OCI-M2 (cell line): ENCODE measurements around the gene CD72.
A peak's percentile ranks its signal among the peaks of the same experiment; 100 is the strongest.
"Not testable (repeated sequence)": the region's sequence is repeated elsewhere in the genome, so short reads cannot be mapped to it uniquely, and the experiment has no call there.

Source experiments
- DNase-seq: peaks from one replicate; lab custom pipeline; 2025; ENCODE audit not compliant: unreplicated experiment; lab: John Stamatoyannopoulos, UW

Gene CD72

DNA sequence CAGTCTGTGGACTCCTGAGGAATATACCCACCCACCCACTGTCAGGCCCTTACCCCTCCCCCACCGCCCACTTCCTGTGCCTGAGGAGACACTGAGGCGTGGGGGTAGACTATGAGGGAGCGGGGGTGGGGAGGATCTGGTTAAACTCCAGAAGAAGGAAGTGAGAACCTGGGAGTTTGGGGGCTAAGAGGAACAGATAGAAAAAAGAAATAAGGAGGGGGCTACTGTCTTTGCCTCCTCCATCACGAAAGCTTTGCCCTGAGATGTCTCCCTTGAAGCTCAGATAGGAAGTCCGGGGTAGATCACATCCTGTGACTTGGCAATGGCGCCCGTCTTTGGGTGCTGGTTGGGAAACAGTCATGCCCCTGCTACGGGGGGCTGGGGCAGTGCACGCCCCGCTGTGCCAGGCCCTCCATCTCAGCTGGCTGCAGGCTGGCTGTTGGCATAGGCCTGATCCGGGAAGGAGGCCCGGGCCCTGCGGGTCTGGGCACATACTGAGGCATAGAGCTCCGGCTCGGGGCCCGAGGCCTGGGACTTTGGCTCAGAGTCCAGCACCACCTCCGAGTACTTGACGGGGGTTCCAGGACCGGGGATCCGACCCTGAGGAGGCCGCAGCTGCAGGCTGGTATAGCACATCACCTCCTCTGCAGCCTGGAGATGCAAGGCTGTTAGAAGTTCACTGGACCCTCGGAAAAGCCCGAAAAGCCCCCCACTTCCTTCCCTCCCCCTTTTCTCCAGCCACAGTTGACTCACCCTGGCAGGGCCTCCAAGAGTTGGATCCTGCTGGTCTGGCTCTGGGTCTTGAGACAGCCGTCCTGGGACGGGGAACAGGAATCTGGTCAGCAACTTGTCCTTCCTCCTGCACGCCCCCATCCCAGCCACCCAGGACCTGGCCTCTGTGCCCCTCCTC lies 31.5 kb upstream of the CD72 start:
- no peak for DNase-seq

DNA sequence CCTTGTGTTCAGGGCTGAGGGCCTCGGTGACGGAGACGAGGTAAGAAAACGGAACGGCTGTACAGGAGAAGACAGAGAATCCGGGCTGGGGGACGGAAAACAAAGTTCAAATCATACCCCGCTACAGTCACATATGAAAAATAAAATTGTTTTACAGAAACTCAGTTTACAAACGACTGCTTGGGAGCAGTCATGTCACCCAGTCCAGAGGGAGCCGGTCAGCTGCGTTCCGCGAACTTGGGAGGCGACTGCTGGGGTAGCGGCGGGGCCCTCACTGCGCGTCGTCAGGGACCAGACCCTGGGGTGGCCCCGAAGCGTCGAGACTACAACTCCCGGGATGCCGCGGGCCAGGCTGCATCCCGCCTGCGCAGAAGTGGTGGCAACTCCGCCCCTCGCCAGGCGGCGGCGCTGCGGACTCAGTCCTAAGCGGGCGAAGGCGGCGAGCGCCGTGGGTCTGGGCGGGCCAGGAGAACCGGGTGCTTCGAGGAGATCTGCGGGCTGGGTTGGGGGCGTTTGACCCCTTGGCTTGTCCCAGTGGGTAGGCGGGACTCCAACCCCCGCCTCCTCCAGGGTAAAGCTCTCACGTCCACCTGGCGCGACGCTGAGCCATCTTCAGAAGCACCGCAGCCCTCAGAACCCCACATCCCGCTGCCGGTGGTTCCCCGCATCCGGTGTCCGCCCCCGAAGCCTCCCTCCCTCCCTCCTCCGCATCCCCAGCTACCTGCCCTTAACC lies 28.5 kb upstream of the CD72 start:
- peak; percentile 41 for DNase-seq

DNA sequence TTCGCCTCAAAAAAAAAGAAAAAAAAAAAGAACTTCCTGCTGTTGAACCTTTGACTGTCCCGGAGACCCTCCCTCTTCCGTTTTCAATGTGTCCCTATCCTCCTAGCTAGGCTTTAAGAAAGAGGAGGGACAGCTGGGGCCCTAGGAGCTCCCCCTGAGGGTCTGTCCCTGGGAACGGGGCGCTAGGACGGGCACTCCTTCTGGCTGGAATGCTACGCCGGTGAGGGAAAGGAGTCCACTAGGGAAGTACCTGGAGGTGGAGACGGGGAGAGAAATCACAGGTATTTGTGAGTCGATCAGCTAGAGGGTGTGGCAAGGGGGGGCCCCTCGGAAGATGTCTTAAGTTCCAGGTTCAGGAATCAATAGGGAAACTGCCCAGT lies 27.9 kb upstream of the CD72 start:
- peak; percentile 25 for DNase-seq

DNA sequence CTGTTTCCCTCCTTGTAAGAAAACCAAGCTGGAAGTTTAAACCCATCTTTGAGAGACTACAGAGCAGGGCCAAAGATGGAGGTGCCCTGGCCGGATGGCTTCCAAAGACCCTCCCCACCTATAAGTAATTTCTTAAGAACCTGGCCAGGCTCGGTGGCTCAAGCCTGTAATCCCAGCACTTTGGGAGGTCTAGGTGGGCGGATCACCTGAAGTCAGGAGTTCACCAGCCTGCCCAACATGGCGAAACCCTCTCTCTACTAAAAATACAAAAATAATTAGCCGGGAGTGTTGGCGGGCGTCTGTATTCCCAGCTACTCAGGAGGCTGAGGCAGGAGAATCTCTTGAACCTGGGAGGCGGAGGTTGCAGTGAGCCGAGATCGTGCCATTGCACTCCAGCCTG lies 27.5 kb upstream of the CD72 start:
- not testable (repeated sequence) for DNase-seq

DNA sequence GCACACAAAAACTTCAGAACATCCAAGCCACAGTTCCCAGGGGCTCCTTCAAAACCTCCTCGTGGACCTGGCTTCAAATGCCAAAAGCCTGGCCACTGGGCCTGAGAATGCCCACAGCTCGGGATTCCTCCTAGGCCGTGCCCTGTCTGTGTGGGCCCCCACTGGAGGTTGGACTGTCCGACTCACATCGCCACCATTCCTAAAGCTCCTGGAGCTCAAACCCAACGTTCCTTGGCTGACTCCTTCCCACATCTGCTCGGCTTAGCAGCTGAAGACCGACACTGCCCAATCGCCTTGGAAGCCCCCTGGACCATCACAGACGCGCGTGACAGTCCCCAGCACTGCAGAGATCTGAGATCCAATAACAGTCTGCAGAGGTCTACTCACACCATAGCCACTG lies 24.8 kb upstream of the CD72 start:
- DNase-seq, result no peak

DNA sequence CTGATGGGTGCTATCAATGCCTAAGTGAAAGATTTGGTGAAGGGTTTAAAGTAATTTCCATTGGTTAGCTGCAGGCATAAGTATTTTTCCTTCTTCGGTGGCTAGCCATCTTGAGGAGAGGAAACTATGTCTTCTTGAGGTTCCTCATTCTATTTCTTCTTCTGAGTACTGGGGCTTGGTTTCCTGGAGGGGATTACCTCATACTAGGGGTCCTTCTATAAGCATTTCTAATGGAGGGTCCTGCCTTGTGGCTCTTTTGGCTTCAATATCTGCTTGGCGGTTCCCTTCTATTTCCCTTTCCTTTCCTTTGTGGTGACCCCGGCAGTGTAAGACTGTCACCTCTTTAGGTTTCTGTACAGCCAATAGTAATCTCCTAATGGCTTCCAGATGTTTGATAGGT lies 23.3 kb upstream of the CD72 start:
- DNase-seq, result not testable (repeated sequence)

DNA sequence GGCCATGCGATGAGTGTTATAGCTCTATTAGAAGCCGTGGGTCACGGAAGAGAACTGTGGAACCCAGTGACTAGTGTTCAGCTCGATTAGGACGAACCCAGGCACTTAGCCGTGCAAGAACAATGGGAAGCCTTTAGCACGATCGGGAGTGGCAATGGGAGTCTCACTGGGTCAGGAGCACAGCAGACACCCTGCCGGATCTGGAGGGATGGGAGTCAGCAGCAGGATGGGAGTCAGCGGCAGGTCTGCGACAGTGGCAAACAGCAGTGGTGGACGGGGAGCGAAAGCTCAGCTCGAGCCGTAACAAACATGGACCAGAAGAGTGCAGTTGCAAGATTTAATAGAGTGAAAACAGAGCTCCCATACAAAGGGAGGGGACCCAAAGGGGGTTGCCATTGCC lies 22.2 kb upstream of the CD72 start:
- not testable (repeated sequence) for DNase-seq

DNA sequence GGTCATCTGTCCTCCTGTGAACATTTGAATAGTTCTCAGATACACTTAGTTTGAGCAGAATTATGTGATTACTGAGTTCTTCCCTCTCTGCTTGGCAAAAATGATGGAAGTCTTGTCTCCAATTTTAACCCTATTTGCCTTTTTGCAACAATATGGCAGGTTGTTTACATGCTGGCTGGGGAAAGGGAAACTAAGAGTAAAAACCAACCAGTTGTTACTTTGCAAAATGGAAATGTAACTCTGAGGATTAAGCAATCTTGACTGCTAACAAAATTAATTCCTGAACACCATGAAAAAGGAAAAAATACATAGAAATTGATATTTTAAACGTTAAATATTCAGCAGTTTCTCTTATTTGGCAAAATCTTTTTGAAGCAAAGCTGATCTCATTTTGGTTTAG lies 21.4 kb upstream of the CD72 start:
- DNase-seq, result no peak

DNA sequence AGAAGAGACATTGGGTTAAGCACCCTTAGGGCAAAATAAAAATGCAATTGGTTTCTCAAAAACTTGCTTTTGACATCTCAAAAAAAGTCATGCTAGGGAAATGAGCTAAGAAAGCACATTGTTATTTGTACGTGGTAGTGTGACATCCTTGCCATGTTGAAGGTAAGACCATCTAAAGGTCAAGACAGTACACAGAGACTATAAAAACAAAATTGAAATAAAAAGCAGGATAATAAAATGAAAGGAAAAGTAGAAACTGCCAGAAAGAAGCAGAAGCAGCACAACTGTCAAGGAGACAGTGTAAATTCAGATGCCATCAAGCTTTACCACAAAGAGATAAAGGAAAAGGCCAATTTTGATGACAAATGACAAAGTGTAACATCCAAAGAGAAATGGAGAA lies 21.0 kb upstream of the CD72 start:
- DNase-seq, result not testable (repeated sequence)

DNA sequence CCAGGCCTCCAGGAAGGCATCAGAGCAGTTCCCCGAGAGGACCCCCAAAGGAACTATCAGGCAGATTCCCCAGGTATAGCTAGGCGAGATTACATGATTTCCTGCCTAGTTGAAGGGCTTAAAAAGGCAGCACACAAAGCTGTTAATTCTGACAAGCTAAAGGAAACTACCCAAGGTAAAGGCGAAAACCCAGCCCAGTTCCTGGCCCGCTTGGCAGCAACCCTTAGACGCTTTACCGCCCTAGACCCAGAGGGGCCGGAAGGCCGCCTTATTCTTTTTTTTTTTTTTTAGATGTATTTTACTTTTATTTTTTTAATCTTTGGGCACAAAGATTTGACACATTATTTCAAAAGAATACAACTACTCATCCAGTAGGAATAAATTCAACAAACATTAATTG lies 20.5 kb upstream of the CD72 start:
- not testable (repeated sequence) for DNase-seq

DNA sequence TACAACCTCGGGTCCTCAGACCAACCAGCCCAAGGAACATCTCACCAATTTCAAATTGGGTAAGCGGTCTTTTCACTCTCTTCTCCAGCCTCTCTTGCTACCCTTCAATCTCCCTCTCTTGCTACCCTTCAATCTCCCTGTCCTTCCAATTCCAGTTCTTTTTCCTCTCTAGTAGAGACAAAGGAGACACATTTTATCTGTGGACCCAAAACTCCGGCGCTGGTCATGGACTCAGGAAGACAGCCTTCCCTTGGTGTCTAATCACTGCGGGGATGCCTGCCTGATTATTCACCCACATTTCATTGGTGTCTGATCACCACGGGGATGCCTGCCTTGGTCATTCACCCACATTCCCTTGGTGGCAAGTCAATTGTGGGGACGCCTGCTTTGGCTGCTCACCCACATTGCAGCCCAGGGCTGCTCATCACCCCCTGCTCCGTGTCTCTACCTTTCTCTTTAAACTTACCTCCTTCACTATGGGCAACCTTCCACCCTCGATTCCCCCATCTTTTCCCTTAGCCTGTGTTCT lies 19.3 kb upstream of the CD72 start:
- not testable (repeated sequence) for DNase-seq

DNA sequence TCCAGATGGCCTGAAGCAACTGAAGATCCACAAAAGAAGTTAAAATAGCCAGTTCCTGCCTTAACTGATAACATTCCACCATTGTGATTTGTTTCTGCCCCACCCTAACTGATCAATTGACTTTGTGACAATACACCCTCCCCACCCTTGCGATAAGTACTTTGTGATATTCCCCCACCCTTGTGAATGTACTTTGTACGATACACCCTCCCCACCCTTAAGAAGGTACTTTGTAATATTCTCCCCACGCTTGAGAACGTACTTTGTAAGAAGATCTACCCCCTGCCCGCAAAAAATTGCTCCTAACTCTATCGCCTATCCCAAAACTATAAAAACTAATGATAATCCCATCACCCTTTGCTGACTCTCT lies 18.6 kb upstream of the CD72 start:
- DNase-seq, result not testable (repeated sequence)

DNA sequence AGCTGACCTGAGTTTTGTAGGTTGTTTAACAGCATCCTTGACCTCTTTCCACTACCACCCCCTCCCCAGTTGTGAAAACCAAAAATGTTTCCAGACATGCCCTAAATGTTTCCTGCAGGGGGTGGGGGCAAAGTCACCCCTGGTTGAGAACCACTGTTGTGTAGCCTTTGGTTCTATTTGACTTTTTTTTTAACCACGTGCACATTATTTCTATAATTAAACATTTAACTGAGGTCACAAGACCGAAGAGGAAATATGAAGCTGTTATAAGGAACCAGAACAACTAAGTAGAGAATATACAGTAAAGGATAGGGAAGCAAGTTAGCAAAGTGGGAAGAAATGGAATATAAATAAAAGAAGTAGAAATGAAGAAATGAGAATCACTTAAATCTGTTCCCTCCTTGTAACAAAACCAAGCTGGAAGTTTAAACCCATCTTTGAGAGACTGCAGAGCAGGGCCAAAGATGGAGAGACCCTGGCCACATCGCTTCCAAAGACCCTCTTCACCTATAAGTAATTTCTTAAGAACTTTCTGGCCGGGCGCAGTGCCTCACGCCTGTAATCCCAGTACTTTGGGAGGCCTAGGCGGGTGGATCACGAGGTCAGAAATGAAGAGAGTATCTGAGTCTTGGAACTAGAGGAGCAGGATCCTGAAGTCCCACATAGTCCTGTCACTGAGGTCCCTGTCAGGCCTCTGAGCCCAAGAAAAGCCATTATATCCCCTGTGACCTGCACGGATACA lies 18.1 kb upstream of the CD72 start:
- no peak for DNase-seq

DNA sequence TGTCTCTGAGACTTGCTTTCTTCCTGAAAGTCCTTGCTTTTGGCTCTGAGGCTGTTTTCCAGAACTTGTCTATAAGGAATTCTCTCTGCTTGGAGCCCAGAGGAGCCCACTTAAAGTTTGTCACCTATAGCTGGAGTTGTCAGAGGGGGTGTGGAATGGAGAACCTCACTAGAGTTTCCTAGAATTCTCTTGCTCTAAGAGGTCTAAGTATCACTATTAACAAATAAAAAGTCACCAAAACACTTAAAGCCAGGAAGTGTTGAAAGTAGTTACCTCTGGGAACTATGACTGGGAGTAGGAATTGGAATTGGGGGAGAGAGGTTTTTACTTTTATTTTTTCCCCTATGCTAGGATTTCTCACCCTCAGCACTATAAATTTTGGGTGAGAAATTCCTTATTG lies 17.5 kb upstream of the CD72 start:
- no peak for DNase-seq

DNA sequence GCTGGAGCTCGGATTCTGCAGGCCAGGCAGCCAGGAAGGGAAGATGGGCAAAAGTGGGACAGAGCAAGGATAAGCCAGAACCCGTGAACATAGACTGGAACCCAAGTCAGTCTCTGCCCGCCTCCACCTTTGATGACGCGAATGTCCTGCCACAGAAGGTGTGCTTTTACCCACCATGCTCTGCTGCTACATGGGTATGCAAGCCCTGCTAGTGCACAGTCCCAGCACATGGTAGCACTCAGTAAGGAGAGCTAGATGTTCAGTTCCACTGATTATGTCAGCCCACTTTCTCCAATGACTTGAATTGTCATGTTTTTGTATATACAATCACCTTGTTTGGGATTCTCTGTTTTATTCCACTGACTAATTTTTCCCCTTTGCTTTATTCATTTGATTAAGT lies 11.4 kb upstream of the CD72 start:
- no peak for DNase-seq

DNA sequence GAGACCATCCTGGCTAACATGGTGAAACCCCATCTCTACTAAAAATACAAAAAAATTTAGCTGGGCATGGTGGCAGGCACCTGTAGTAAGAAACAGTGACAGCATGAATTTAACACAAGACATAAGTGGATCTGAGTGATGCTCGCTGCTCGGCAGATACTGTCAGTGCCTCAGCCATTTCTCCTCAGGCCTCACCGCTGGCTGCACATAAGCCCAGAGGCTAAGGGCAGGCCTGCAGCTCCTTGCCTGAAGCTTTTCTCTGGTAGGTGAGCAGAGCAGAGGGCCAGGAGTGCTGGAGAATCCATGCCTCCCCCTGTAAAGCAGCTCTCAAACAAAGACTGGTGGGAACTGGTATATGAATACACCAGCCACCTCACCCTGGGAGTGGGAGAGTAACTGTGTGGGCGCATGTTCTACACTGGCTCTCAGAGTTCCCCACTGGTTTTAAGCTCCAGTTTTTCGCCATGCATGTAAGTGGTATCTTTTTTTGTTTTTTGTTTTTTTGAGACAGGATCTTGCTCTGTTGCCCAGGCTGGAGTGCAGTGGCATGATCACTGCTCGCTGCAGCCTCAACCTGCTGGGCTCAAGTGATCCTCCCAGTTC lies 10.3 kb upstream of the CD72 start:
- DNase-seq, result no peak

DNA sequence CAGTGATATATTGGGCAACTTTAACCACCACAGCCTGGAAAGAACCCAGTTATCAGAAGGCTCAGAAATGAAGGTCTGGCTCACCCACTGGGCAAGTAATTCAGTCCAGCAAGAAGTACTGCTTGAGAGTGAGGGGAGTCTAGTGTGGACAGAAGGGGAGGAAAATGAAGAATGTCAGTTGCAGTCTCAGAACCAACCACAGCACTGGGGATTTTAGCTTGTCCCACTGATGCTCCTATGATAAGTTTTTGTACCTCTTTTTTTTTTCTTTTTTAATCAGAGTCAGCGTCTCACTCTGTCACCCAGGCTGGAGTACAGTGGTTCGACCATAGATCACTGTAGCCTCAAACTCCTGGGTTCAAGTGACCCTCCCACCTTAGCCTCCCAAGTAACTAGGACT lies 9.4 kb upstream of the CD72 start:
- DNase-seq, result no peak

DNA sequence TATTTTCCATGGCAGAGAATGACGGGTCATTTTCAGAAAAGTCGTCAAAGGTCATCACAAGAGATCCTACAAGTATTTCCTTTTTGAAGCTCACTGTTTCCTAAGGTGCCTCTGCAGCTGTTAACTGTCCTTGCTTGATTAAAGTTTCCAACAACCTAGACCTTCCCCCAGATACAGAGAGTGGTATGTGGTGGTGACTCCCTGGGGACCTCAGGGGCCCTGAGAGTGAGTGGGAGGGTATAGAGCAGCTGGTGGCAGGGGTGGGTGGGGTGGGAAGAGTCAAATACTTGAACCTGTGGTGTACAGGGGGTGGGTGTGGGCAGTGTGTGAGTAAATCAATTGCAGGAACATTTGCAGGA lies 1.6 kb upstream of the CD72 start:
- DNase-seq, result no peak

DNA sequence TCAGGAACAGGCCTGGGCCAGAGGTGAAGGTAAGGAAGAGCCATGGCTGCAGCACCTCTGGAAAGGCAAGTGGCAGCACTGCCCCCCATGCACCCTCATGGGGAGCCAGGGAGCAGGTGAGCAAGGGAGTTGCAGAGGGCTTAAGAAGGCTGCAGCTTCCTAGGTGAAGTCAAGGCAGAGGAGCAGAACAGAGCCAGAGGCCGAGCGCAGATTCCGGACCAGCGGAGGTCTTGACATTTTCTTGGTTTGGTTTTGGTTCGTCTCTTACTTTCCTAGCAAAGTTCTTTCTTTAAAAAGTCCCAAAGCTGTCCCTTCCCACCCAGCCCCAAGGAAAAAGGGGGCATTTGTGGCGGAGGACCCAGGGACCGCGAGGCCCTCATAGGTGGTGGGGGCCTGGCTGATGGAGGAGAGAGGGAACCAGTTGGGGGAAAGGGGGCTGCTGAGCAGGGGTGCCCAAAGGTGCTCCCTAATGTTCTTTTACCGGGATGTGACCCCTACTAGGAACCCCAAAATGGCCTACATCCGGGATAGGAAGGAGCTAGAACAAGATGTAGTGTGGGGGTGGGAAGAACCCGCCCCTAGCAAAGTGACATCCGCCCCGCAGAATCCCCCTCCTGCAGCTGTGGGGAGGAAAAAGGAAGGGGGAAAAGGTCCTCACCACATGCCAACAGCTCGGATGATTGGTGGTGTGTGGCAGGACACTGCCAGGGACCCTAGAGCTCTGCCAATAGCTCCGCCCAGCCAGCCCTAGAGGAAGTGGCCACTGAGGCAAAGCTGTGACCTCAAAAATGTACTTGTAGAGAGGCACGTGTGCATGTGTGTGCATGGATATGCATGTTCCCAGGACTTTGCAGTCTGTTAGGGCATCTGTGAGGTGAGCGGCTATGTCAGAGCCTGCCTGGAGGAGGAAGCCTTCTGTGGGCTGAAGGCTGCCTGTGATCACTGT lies 914 bp upstream of the CD72 start:
- DNase-seq, result no peak

DNA sequence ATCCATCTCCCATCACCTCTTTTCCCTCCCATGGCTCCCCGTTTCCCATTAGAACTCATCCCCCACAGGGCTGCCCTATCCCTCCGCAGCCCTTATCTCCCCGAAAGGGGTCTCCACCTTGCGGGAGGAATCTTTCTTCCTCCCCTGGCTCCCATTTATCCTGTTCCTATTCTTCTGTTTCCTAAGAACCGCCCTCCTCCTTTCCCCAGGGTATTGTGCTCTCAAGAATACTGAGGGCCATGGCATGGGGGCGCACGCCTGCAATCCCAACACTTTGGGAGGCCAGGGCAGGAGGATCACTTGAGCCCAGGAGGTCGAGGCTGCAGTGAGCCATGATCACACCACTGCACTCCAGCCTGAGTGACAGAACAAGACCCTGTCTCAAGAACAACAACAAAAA lies 665 bp downstream of the CD72 start:
- no peak for DNase-seq
